HG03354 (cell line): ENCODE results near the gene PEX14.

Experiments used
- ATAC-seq: cut with Tn5 transposase; IDR thresholded peaks from one replicate; pipeline ENCODE4 v1.9.1; 2021; ENCODE audit warnings: mild to moderate bottlenecking; ENCODE audit not compliant: unreplicated experiment, poor library complexity, severe bottlenecking

The PEX14 gene

GRCh38 chr1:10537082-10537766, 62.5 kb downstream of the PEX14 start:
- no peak for ATAC-seq

GRCh38 chr1:10538646-10539355, 64.1 kb downstream of the PEX14 start:
- ATAC-seq: no peak

GRCh38 chr1:10539411-10540043, 64.8 kb downstream of the PEX14 start:
- ATAC-seq: no peak

GRCh38 chr1:10540277-10541005, 65.7 kb downstream of the PEX14 start:
- no peak for ATAC-seq

GRCh38 chr1:10541286-10541685, 66.5 kb downstream of the PEX14 start:
- ATAC-seq: no peak

- no peak for ATAC-seq
Measured at GRCh38 chr1:10544239-10544638, 69.5 kb downstream of the PEX14 start.

GRCh38 chr1:10546896-10547295, 72.1 kb downstream of the PEX14 start:
- ATAC-seq: no peak

- no peak for ATAC-seq
Measured at GRCh38 chr1:10549904-10550664, 75.3 kb downstream of the PEX14 start.

- ATAC-seq: no peak
Measured at GRCh38 chr1:10553118-10553517, 78.4 kb downstream of the PEX14 start.

- no peak for ATAC-seq
Measured at GRCh38 chr1:10555635-10556429, 81.1 kb downstream of the PEX14 start.

GRCh38 chr1:10556430-10557005, 81.8 kb downstream of the PEX14 start:
- no peak for ATAC-seq

GRCh38 chr1:10557714-10558113, 83.0 kb downstream of the PEX14 start:
- ATAC-seq: no peak

- no peak for ATAC-seq
Measured at GRCh38 chr1:10559386-10559785, 84.6 kb downstream of the PEX14 start.

GRCh38 chr1:10561497-10561896, 86.7 kb downstream of the PEX14 start:
- ATAC-seq: no peak

GRCh38 chr1:10561955-10562354, 87.2 kb downstream of the PEX14 start:
- no peak for ATAC-seq

GRCh38 chr1:10564063-10564462, 89.3 kb downstream of the PEX14 start:
- no peak for ATAC-seq

GRCh38 chr1:10569531-10569930, 94.8 kb downstream of the PEX14 start:
- ATAC-seq: no peak

- no peak for ATAC-seq
Measured at GRCh38 chr1:10575616-10576015, 100.9 kb downstream of the PEX14 start.

GRCh38 chr1:10578070-10578469, 103.3 kb downstream of the PEX14 start:
- no peak for ATAC-seq
